HCT116 (cell line): ENCODE data around the gene SRA1. TPM values are rescaled to one million over a fixed set of nuclear protein-coding genes. Genes with fewer than 3 reads are reported as not detected.
A peak's percentile ranks its signal among the peaks of the same experiment; 100 is the strongest.

Experiments used
- ATAC-seq: fragments of 200-7000 bp; cut with Tn5 transposase; 2 replicates; pipeline ENCODE4 v1.9.1; 2020; ENCODE audit warnings: mild to moderate bottlenecking, moderate library complexity
- BruUV-seq: library from RNA; stranded (reverse); fragments of 400-500 nt; replicated peaks from 2 replicates; lab custom pipeline; 2021; lab: Mats Ljungman, UMichigan
- CTCF ChIA-PET: fragments of 300-600 bp; sonication (Branson Sonifier 250); formaldehyde crosslinking; loops from one replicate; lab custom pipeline; 2021; ENCODE audit warnings: antibody characterized with exemption; lab: Charles Lee
- POLR2A ChIA-PET: fragments of 300-600, 350-600 bp; sonication (Branson Sonifier 250); formaldehyde crosslinking; loops from one replicate; lab custom pipeline; 2021; ENCODE audit warnings: antibody characterized with exemption; lab: Charles Lee
- RAD21 ChIA-PET, 2 experiments: fragments of 300-600 bp; sonication (Branson Sonifier 250); formaldehyde crosslinking; loops; one replicate each; lab custom pipeline; 2023; ENCODE audit warnings: low total read pairs in 2 of 2; ENCODE audit not compliant: uncharacterized antibody in 2 of 2, unreplicated experiment in 2 of 2, low non-redundant PET in 1 of 2; lab: Charles Lee
- DNase-seq: peaks from one replicate; pipeline ENCODE4 v3.0.0-alpha.2; 2010; ENCODE audit warnings: low read depth, low spot score
- H2AFZ ChIP-seq: fragments of 200-600 bp; shearing (Covaris generic), sonication (generic); 2 replicates; pipeline ENCODE4 v1.6.1; 2017; ENCODE audit warnings: low read depth, mixed run types, mixed read lengths, antibody characterized with exemption, low read length; ENCODE audit not compliant: poor library complexity, severe bottlenecking
- H3K27ac ChIP-seq: 2 replicates; pipeline ENCODE4 v1.5.1; 2012; ENCODE audit warnings: low read depth, low read length
- H3K27me3 ChIP-seq: fragments of 200-600 bp; sonication (generic); 2 replicates; pipeline ENCODE4 v1.6.1; 2016; ENCODE audit warnings: mixed run types, low read length, mixed read lengths; ENCODE audit not compliant: insufficient read depth
- H3K36me3 ChIP-seq, 2 experiments: fragments of 200-500 bp in 1 of 2; fragments of 200-600 bp in 1 of 2; sonication (Bioruptor generic) in 1 of 2; sonication (generic) in 1 of 2; 2 replicates each; pipeline versions ENCODE4 v1.5.1 to v1.6.1; 2014 to 2016; ENCODE audit warnings: low read length in 2 of 2, inconsistent platforms in 1 of 2, mixed read lengths in 1 of 2, mixed run types in 1 of 2; ENCODE audit not compliant: insufficient read depth in 2 of 2, control insufficient read depth in 1 of 2
- H3K4me1 ChIP-seq, 2 experiments: fragments of 200-600 bp in 1 of 2; sonication (generic) in 1 of 2; 2 replicates each; pipeline versions ENCODE4 v1.5.1 to v1.6.1; 2012 to 2017; ENCODE audit warnings: low read length in 2 of 2, inconsistent platforms in 1 of 2, mild to moderate bottlenecking in 1 of 2, mixed read lengths in 1 of 2, mixed run types in 1 of 2, moderate library complexity in 1 of 2; ENCODE audit not compliant: insufficient read depth in 2 of 2, control insufficient read depth in 1 of 2
- H3K4me2 ChIP-seq: fragments of 200-600 bp; sonication (generic); 2 replicates; pipeline ENCODE4 v1.6.1; 2017; ENCODE audit warnings: mixed run types, low read length, mixed read lengths
- H3K4me3 ChIP-seq, 2 experiments: fragments of 200-600 bp in 1 of 2; sonication (generic) in 1 of 2; replicated peaks in 1 of 2; 2 replicates each; pipeline ENCODE4 v1.5.1; 2011 to 2016; ENCODE audit warnings: low read length in 2 of 2, control low read depth in 1 of 2, low read depth in 1 of 2, mild to moderate bottlenecking in 1 of 2, mixed read lengths in 1 of 2, mixed run types in 1 of 2
- H3K79me2 ChIP-seq: fragments of 200-600 bp; sonication (generic); 2 replicates; pipeline ENCODE4 v1.6.1; 2017; ENCODE audit warnings: mild to moderate bottlenecking, mixed run types, low read length, moderate library complexity, mixed read lengths; ENCODE audit not compliant: insufficient read depth
- H3K9ac ChIP-seq: fragments of 200-600 bp; sonication (generic); 2 replicates; pipeline ENCODE4 v1.6.1; 2016; ENCODE audit warnings: low read length, mixed read lengths
- H3K9me2 ChIP-seq: fragments of 200-600 bp; sonication (generic), shearing (Covaris generic); 2 replicates; pipeline ENCODE4 v1.6.1; 2017; ENCODE audit warnings: mixed run types, mild to moderate bottlenecking, moderate library complexity; ENCODE audit not compliant: insufficient read depth
- H3K9me3 ChIP-seq, 2 experiments: fragments of 200-500 bp in 1 of 2; fragments of 200-600 bp in 1 of 2; sonication (Bioruptor generic) in 1 of 2; sonication (generic) in 1 of 2; 2 replicates each; pipeline ENCODE4 v1.6.1; 2014 to 2017; ENCODE audit warnings: low read length in 2 of 2, mixed read lengths in 2 of 2, inconsistent platforms in 1 of 2, low read depth in 1 of 2, mild to moderate bottlenecking in 1 of 2, mixed run types in 1 of 2, moderate library complexity in 1 of 2; ENCODE audit not compliant: control insufficient read depth in 1 of 2, insufficient read depth in 1 of 2
- H4K20me1 ChIP-seq: fragments of 200-600 bp; sonication (generic), shearing (Covaris generic); 2 replicates; pipeline ENCODE4 v1.6.1; 2017; ENCODE audit warnings: mixed run types, mild to moderate bottlenecking, moderate library complexity; ENCODE audit not compliant: insufficient read depth
- ATF3 ChIP-seq: IDR thresholded peaks from 2 replicates; pipeline ENCODE4 v1.6.1; 2012
- CBX3 ChIP-seq: IDR thresholded peaks from 2 replicates; pipeline ENCODE4 v1.6.1; 2012; ENCODE audit warnings: low read depth
- CEBPB ChIP-seq: IDR thresholded peaks from 2 replicates; pipeline ENCODE4 v1.6.1; 2012; ENCODE audit warnings: low read depth
- CTCF ChIP-seq, 3 experiments: fragments of 200-600 bp in 1 of 3; sonication (generic) in 1 of 3; IDR thresholded peaks in 2 of 3; conservative IDR thresholded peaks in 1 of 3; 2 replicates each; pipeline ENCODE4 v1.5.1; 2012 to 2017; ENCODE audit warnings: low read depth in 2 of 3, low read length in 2 of 3, antibody characterized with exemption in 1 of 3, borderline replicate concordance in 1 of 3, control low read depth in 1 of 3, mild to moderate bottlenecking in 1 of 3, mixed read lengths in 1 of 3, mixed run types in 1 of 3, moderate library complexity in 1 of 3; ENCODE audit not compliant: insufficient read depth in 1 of 3
- ELF1 ChIP-seq: IDR thresholded peaks from 2 replicates; pipeline ENCODE4 v1.6.1; 2012; ENCODE audit warnings: low read depth, borderline replicate concordance
- FOSL1 ChIP-seq: IDR thresholded peaks from 2 replicates; pipeline ENCODE4 v1.6.1; 2012; ENCODE audit warnings: low read depth
- POLR2AphosphoS5 ChIP-seq: IDR thresholded peaks from 2 replicates; pipeline ENCODE4 v1.6.1; 2011; ENCODE audit warnings: mild to moderate bottlenecking, low read depth, low read length, moderate library complexity
- TCF7L2 ChIP-seq: IDR thresholded peaks from 2 replicates; pipeline ENCODE4 v1.7.0; 2011; ENCODE audit warnings: borderline replicate concordance, inconsistent platforms; ENCODE audit not compliant: insufficient read depth, insufficient read length; ENCODE audit errors: extremely low read depth
- ZBTB33 ChIP-seq: IDR thresholded peaks from 2 replicates; pipeline ENCODE4 v1.6.1; 2011; ENCODE audit warnings: mild to moderate bottlenecking, low read length, moderate library complexity; ENCODE audit not compliant: insufficient replicate concordance; ENCODE audit errors: extremely low read depth
- ZFX ChIP-seq: fragments of 450-650 bp; IDR thresholded peaks from 2 replicates; pipeline ENCODE4 v1.6.1; 2017
- ZNF274 ChIP-seq: fragments of 200-500 bp; sonication (Bioruptor generic); IDR thresholded peaks from 2 replicates; pipeline ENCODE4 v1.6.1; 2014; ENCODE audit warnings: mild to moderate bottlenecking, low read depth, low read length, inconsistent platforms
- intact Hi-C: fragments of 100-400 bp; cut with micrococcal nuclease; formaldehyde crosslinking; loops from 2 replicates; pipeline ENCODE4 v1.10.0; 2022
- total RNA-seq: library from RNA; stranded (reverse); gene quantifications from one replicate; pipeline ENCODE4 v1.2.1, GENCODE V29; 2021; ENCODE audit not compliant: unreplicated experiment

Gene SRA1
- total RNA-seq, 1 experiment from 2014 or later, result 41.7 TPM

- TF ChIP-seq FOSL1 (no peak), ZFX (no peak), CTCF (IDR thresholded peaks at IDR 0.05 in 2 of 3, conservative IDR thresholded peaks at IDR 0.05 in 1 of 3; ENCODE audit: borderline replicate concordance in 1 of 3, insufficient read depth in 1 of 3, low read depth in 2 of 3, low read length in 2 of 3) (no peak)
- intact Hi-C loops, result loop anchor here (5.0 kb wide), 1 partner anchor 154 kb away; no protein-coding TSS in a partner anchor
- RAD21 ChIA-PET, result no interaction called here
- Histone ChIP-seq H3K79me2 (peaks cover 42% of the 10 kb centered on the region), H3K27ac (peak overlapping the region; percentile 80), H3K27me3 (no peaks in the 10 kb centered on the region), H3K9me2 (no peaks in the 10 kb centered on the region), H3K9ac (peak overlapping the region; percentile 89), H3K4me1 (peaks cover 8 to 32% of the 10 kb centered on the region in 2 experiments), H2AFZ (no peak overlapping the region), H3K36me3 (peaks cover 0 to 5% of the 10 kb centered on the region in 2 experiments; a peak in 2 of 4 replicates), H3K9me3 (no peaks in the 10 kb centered on the region), H3K4me2 (peak overlapping the region; percentile 76), H3K4me3 (peak overlapping the region; percentile 82 to 85), H4K20me1 (no peaks in the 10 kb centered on the region; the same call in 1 of the 2 replicates)
- CTCF ChIA-PET, result no interaction called here
- POLR2A ChIA-PET, result interaction anchor here (1.2 kb wide), 1 partner anchor 77 kb away, joined by 6 read pairs; no protein-coding TSS in a partner anchor
- no TSS peak for BruUV-seq
- no peak for DNase-seq
- no peak; the same call in 1 of the 2 replicates for ATAC-seq
Measured at GRCh38 chr5:140557965-140558364, 692 bp upstream of the SRA1 start.

DNA sequence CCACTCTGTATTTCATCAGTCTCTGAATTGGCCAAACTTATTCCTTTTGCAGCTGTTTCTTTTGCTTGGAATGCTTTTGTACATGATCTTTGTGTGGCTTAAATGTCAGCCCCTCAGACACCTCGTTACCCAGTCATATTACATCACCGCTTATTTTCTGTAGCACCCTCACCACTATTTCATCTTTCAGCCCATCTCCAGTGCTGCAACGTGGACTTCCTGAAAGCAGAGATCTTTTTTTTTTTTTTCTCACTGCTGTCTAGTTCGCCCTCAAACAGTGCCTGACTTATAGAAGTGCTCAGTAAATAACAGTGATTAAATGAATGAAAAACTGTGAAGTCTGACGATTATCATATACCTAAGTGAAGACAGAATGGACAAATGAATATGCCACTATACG lies 835 bp downstream of the SRA1 start:
- Histone ChIP-seq H3K9ac (peak overlapping the region; percentile 89), H2AFZ (no peak overlapping the region), H3K4me1 (peaks cover 8 to 32% of the 10 kb centered on the region in 2 experiments), H3K79me2 (peaks cover 54% of the 10 kb centered on the region), H3K4me3 (peak overlapping the region; percentile 82 to 85), H3K9me3 (no peaks in the 10 kb centered on the region), H4K20me1 (no peaks in the 10 kb centered on the region; the same call in 1 of the 2 replicates), H3K9me2 (no peaks in the 10 kb centered on the region), H3K4me2 (peak overlapping the region; percentile 76), H3K27ac (peak overlapping the region; percentile 80; the same call in 1 of the 2 replicates), H3K36me3 (peaks cover 4 to 11% of the 10 kb centered on the region in 2 experiments; a peak in 2 of 4 replicates), H3K27me3 (no peaks in the 10 kb centered on the region)
- TSS peak; percentile 68 for BruUV-seq
- ChIA-PET RAD21 (no interaction called here), POLR2A (no interaction called here), CTCF (no interaction called here)
- intact Hi-C loops, result loop anchor here (5.0 kb wide), 1 partner anchor 156 kb away; no protein-coding TSS in a partner anchor
- DNase-seq (no peak), ATAC-seq (no peak)
- TF ChIP-seq ZNF274 (no peak), CTCF (IDR thresholded peaks at IDR 0.05 in 2 of 3, conservative IDR thresholded peaks at IDR 0.05 in 1 of 3; ENCODE audit: borderline replicate concordance in 1 of 3, insufficient read depth in 1 of 3, low read depth in 2 of 3, low read length in 2 of 3) (no peak), ATF3 (no peak), CEBPB (no peak), TCF7L2 (no peak), POLR2AphosphoS5 (no peak), FOSL1 (no peak), ZBTB33 (no peak), CBX3 (no peak), ELF1 (no peak)
